CD8-positive, alpha-beta memory T cell (primary cell): ENCODE results near the gene B4GAT1. TPM values are rescaled to one million over a fixed set of nuclear protein-coding genes. Genes with fewer than 3 reads are reported as not detected.
A peak's percentile ranks its signal among the peaks of the same experiment; 100 is the strongest.

Experiments
- CTCF ChIA-PET: fragments of 350-600 bp; sonication (Branson Sonifier 250); formaldehyde crosslinking; loops from one replicate; lab custom pipeline; 2021; ENCODE audit warnings: antibody characterized with exemption; lab: Charles Lee
- POLR2A ChIA-PET: fragments of 350-600 bp; sonication (Branson Sonifier 250); formaldehyde crosslinking; loops from one replicate; lab custom pipeline; 2021; ENCODE audit warnings: antibody characterized with exemption; lab: Charles Lee
- DNase-seq, 5 donors: peaks; one replicate each; pipeline versions ENCODE4 v3.0.0 to v3.0.0-alpha.2; 2020 to 2022; ENCODE audit warnings: mixed read lengths in 1 of 5
- H3K27ac ChIP-seq: one replicate; pipeline ENCODE4 v1.7.0; 2013; ENCODE audit warnings: low read depth, mild to moderate bottlenecking, low read length, moderate library complexity
- H3K27me3 ChIP-seq: 2 replicates; pipeline ENCODE4 v1.7.0; 2013; ENCODE audit warnings: low read length, mild to moderate bottlenecking; ENCODE audit not compliant: insufficient read depth, poor library complexity, severe bottlenecking
- H3K36me3 ChIP-seq: 2 replicates; pipeline ENCODE4 v1.7.0; 2013; ENCODE audit warnings: mild to moderate bottlenecking, low read length, moderate library complexity; ENCODE audit not compliant: insufficient read depth
- H3K4me1 ChIP-seq: 2 replicates; pipeline ENCODE4 v1.7.0; 2013; ENCODE audit warnings: mild to moderate bottlenecking, low read length, moderate library complexity; ENCODE audit not compliant: insufficient read depth
- H3K4me3 ChIP-seq: 2 replicates; pipeline ENCODE4 v1.7.0; 2013; ENCODE audit warnings: mild to moderate bottlenecking, low read length
- H3K9me3 ChIP-seq: 2 replicates; pipeline ENCODE4 v1.7.0; 2013; ENCODE audit warnings: mild to moderate bottlenecking, low read length
- H3K27ac Mint-ChIP-seq, 8 donors: one replicate each; pipeline ENCODE4 v1.8.0; 2020 to 2021; ENCODE audit warnings: mixed read lengths in 8 of 8, mild to moderate bottlenecking in 6 of 8, inconsistent platforms in 3 of 8, moderate library complexity in 3 of 8
- H3K27me3 Mint-ChIP-seq, 2 donors: one replicate each; pipeline ENCODE4 v1.8.0; 2020 to 2021; ENCODE audit warnings: mixed read lengths in 2 of 2, mild to moderate bottlenecking in 1 of 2, moderate library complexity in 1 of 2
- H3K36me3 Mint-ChIP-seq, 3 donors: one replicate each; pipeline ENCODE4 v1.8.0; 2020 to 2021; ENCODE audit warnings: mixed read lengths in 3 of 3, inconsistent platforms in 1 of 3, mild to moderate bottlenecking in 1 of 3
- H3K4me1 Mint-ChIP-seq, 3 donors: one replicate each; pipeline ENCODE4 v1.8.0; 2020 to 2021; ENCODE audit warnings: mixed read lengths in 3 of 3, inconsistent platforms in 1 of 3, mild to moderate bottlenecking in 1 of 3
- H3K4me3 Mint-ChIP-seq, 7 donors: one replicate each; pipeline ENCODE4 v1.8.0; 2020 to 2021; ENCODE audit warnings: mixed read lengths in 7 of 7, mild to moderate bottlenecking in 6 of 7, moderate library complexity in 4 of 7, inconsistent platforms in 2 of 7
- H3K9me3 Mint-ChIP-seq, 5 donors: one replicate each; pipeline ENCODE4 v1.8.0; 2020 to 2022; ENCODE audit warnings: mixed read lengths in 5 of 5, mild to moderate bottlenecking in 3 of 5, moderate library complexity in 2 of 5, inconsistent platforms in 1 of 5
- polyA plus RNA-seq: library from polyadenylated mRNA; unstranded; fragments of 300-500 nt; fragmentation: Illumina TruSeq; gene quantifications from one replicate; pipeline ENCODE4 v1.2.3, GENCODE V29; 2021
- total RNA-seq, 2 experiments: library from RNA; stranded (reverse); gene quantifications; one replicate each; pipeline ENCODE4 v1.2.3, GENCODE V29; 2021

The B4GAT1 gene
- total and polyA plus RNA-seq, 3 experiments from 2014 or later = 11.1 to 13.3 (median 13.0) TPM

DNA sequence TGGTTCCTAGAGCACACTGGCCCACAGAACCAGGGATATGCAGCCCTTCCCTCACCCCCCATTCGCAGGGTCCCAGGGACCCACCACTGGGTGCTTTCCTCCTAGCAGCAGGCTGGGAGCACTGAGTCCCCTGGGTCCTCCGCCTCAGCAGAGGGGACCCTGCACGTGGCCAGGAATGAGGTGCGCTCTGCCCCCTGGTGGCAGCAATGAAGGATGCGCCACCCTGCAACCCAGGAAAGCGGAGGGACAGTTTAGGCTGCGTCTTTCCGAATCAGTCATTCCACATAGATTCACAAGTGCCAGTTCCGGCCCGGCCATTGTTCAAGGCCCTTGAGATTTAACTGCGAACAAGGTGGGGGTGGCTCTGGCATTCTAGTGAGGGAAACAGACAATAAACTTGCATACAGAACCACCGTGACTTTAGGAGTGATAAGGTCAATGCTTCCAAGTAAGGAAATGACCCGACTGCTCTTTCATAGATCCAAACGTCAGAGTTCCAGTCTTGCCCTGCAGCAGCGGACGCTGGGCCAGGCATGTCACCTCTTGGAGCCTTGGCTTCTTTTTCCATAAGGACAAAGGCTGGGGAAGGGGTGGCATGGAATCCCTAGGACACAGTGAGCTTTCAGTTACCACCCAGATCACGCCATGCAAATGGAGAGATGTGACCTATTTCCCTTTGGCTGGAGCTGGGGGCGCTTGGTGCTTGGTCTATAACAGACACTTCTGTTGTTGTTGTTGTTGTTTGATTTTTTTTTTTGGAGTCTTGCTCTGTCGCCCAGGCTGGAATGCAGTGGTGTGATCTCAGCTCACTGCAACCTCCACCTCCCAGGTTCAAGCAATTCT, 18.9 kb downstream of the B4GAT1 start:
- peaks cover 0 to 7% (median 0%) of the 10 kb centered on the region in 3 donors for H3K36me3 Mint-ChIP-seq
- POLR2A ChIA-PET = interaction anchor here (1.6 kb wide), 1 partner anchor 16 kb away, joined by 6 read pairs; no protein-coding TSS in a partner anchor
- H3K4me3 Mint-ChIP-seq = peak overlapping the region; percentile 15 to 70 (median 57)
- peak; percentile 70 to 85 (median 79) for DNase-seq
- no peaks in the 10 kb centered on the region for H3K9me3 Mint-ChIP-seq
- Histone ChIP-seq H3K4me1 (peaks cover 40% of the 10 kb centered on the region), H3K36me3 (no peaks in the 10 kb centered on the region), H3K9me3 (no peaks in the 10 kb centered on the region), H3K4me3 (peak overlapping the region; percentile 38), H3K27me3 (no peaks in the 10 kb centered on the region), H3K27ac (peak overlapping the region; percentile 22)
- H3K4me1 Mint-ChIP-seq = peaks cover 35 to 51% (median 37%) of the 10 kb centered on the region in 3 donors
- H3K27me3 Mint-ChIP-seq = peaks cover 0 to 3% of the 10 kb centered on the region in 2 donors
- CTCF ChIA-PET = interaction anchor here (0.7 to 2.5 kb wide), 7 partner anchors 11 to 61 kb away, joined by 3 to 46 read pairs (median 6); partner anchors contain the start of genes BRMS1 and CD248
- peak overlapping the region; percentile 79 to 94 (median 92) for H3K27ac Mint-ChIP-seq

DNA sequence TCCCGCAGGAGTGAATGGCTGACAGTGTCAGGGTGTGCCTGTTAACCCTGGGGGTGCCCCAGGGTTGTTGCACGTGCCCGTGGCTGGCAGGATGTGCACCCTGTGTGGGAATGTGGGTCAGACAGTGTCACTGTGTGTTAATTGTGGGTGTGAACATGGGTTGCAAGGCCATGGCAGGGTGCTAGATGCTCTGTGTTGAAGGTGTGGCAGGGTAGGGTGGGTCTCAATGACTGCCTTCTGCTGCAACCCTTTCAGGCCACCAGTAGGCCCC, 19.5 kb downstream of the B4GAT1 start:
- Histone ChIP-seq H3K27ac (peak overlapping the region; percentile 22), H3K9me3 (no peaks in the 10 kb centered on the region), H3K4me3 (peak overlapping the region; percentile 2), H3K27me3 (no peaks in the 10 kb centered on the region), H3K36me3 (no peaks in the 10 kb centered on the region), H3K4me1 (peaks cover 40% of the 10 kb centered on the region)
- CTCF ChIA-PET = no interaction called here
- Mint-ChIP-seq H3K9me3 (no peaks in the 10 kb centered on the region), H3K27me3 (peaks cover 0 to 3% of the 10 kb centered on the region in 2 donors), H3K4me3 (peak overlapping the region in 6 of 7 donors; percentile 35 to 70 (median 58)), H3K27ac (peak overlapping the region; percentile 79 to 94 (median 92)), H3K4me1 (peaks cover 38 to 51% (median 40%) of the 10 kb centered on the region in 3 donors), H3K36me3 (peaks cover 0 to 5% (median 0%) of the 10 kb centered on the region in 3 donors)
- peak in 4 of 5 donors; percentile 50 to 83 (median 68) for DNase-seq
- POLR2A ChIA-PET = no interaction called here

GRCh38 chr11:66327171-66328030, 20.0 kb downstream of the B4GAT1 start:
- Histone ChIP-seq H3K4me3 (peak overlapping the region; percentile 2), H3K4me1 (peaks cover 40% of the 10 kb centered on the region), H3K27me3 (no peaks in the 10 kb centered on the region), H3K9me3 (no peaks in the 10 kb centered on the region), H3K36me3 (no peaks in the 10 kb centered on the region), H3K27ac (no peak overlapping the region)
- ChIA-PET POLR2A (interaction anchor here (0.5 to 1.8 kb wide), 5 partner anchors 10 to 929 kb away, joined by 3 to 10 read pairs (median 6); partner anchors contain the start of gene CD248), CTCF (interaction anchor here (1.1 to 4.0 kb wide), 3 partner anchors 10 to 58 kb away, joined by 3 to 47 read pairs (median 8); partner anchors contain the start of gene CD248)
- Mint-ChIP-seq H3K4me1 (peaks cover 40 to 52% (median 40%) of the 10 kb centered on the region in 3 donors), H3K9me3 (no peaks in the 10 kb centered on the region), H3K4me3 (peak overlapping the region; percentile 6 to 70 (median 35)), H3K27me3 (peaks cover 0 to 3% of the 10 kb centered on the region in 2 donors), H3K27ac (peak overlapping the region; percentile 79 to 94 (median 92)), H3K36me3 (no peaks in the 10 kb centered on the region)
- no peak for DNase-seq

DNA sequence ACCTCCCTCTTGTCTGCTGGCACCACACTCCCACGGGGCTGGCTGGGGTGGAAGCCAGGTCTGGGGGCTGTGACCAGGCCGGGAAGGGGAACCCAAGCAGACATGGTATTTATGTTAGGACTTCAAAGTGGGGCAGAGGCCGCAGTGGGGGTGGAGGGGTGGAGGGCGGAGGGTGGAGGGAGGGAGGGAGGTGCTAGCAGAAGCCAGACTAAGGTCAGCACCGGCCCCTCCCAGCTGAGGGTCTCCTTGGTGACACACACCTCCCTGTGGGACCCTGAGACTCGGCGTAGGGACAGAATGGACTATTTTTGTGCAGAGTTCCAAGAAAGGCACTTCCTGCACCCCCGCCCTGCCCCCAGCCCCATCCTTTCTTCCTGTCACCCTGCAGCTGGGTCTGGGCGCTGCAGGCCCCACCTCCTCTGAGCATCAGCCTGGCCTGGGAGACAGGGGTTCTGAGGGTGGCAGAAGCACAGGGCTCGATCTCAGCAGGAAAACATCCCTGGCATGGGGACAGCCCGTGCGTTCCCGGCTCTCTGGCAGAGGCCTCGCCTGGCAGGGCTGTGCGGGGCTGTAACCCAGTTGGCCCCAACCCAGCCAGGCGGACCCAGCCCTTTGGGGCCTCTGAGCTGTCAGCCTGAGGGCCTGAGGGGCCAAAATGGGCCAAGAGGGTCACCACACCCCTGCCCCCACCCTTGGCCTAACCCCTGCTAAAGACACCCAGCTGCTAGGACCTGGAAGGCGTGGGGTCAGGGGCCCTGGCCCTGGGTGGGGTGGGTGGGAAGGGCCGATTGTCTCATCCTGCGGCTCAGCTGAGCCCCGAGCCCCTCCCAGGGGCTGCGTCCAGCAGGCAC, 20.9 kb downstream of the B4GAT1 start:
- peak overlapping the region; percentile 68 to 96 (median 84) for H3K27ac Mint-ChIP-seq
- H3K9me3 ChIP-seq = no peaks in the 10 kb centered on the region
- peaks cover 0 to 3% of the 10 kb centered on the region in 2 donors for H3K27me3 Mint-ChIP-seq
- POLR2A ChIA-PET = interaction anchor here (0.5 to 1.8 kb wide), 6 partner anchors 9 to 930 kb away, joined by 3 to 10 read pairs (median 5); partner anchors contain the start of gene CD248
- peak in 1 of 5 donors; percentile 57 for DNase-seq
- H3K36me3 ChIP-seq = no peaks in the 10 kb centered on the region
- peaks cover 44% of the 10 kb centered on the region for H3K4me1 ChIP-seq
- H3K4me3 ChIP-seq = no peak overlapping the region
- no peaks in the 10 kb centered on the region for H3K36me3 Mint-ChIP-seq
- no peak overlapping the region for H3K27ac ChIP-seq
- CTCF ChIA-PET = interaction anchor here (1.1 to 4.0 kb wide), 3 partner anchors 9 to 59 kb away, joined by 3 to 47 read pairs (median 8); partner anchors contain the start of gene CD248
- no peaks in the 10 kb centered on the region for H3K27me3 ChIP-seq
- peak overlapping the region in 3 of 7 donors; percentile 52 to 65 (median 65) for H3K4me3 Mint-ChIP-seq
- peaks cover 42 to 55% (median 42%) of the 10 kb centered on the region in 3 donors for H3K4me1 Mint-ChIP-seq
- no peaks in the 10 kb centered on the region for H3K9me3 Mint-ChIP-seq

DNA sequence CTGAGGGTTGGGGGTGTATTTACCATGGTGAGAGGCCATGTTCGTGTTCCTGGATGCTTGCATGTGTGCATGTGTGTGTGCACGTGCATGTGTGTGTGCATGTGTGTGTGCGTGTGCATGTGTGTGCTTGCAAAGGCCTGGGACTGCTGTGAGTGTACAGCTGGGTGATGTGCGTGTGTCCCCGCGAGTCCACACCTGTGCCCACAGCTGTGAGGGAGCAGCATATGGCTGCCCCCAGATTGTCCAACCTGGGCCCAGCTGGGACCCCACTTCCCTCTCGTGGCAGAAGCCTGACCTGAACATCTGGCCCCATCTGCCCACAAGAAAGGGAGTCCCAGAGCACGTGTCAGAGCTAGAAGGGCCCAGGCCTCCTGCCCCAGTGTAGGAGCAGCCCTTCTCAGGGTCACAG, 22.2 kb downstream of the B4GAT1 start:
- Mint-ChIP-seq H3K4me1 (peaks cover 42 to 56% (median 43%) of the 10 kb centered on the region in 3 donors), H3K27ac (peak overlapping the region in 7 of 8 donors; percentile 34 to 96 (median 76)), H3K36me3 (no peaks in the 10 kb centered on the region), H3K27me3 (peaks cover 0 to 3% of the 10 kb centered on the region in 2 donors), H3K4me3 (peak overlapping the region in 1 of 7 donors; percentile 13), H3K9me3 (peaks cover 0 to 1% (median 0%) of the 10 kb centered on the region in 5 donors)
- Histone ChIP-seq H3K4me3 (no peak overlapping the region), H3K27ac (no peak overlapping the region), H3K36me3 (no peaks in the 10 kb centered on the region), H3K4me1 (peaks cover 46% of the 10 kb centered on the region), H3K9me3 (no peaks in the 10 kb centered on the region), H3K27me3 (no peaks in the 10 kb centered on the region)
- ChIA-PET CTCF (interaction anchor here (1.1 to 4.0 kb wide), 2 partner anchors 13 to 16 kb away, joined by 3 to 47 read pairs; no protein-coding TSS in a partner anchor), POLR2A (no interaction called here)
- no peak for DNase-seq

DNA sequence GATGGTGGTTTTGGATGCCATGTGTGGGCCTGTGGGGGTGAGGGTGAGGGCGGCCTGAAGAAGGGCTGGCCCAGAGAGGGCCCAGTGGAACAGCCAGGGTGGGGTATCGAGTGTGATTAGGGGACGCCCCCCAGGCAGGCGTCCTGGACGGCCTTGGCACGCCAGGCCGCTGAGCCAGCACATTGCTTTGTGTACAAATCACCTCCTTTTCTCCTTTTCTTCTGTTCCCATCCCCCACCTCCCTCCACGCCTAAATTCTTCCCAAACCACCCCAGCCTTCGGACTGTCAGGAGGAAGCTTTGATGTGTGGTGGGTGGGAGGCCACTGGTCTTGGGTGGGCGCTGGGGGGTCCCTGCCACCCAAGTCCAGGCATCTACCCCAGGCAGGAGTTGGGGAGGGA, 22.8 kb downstream of the B4GAT1 start:
- no peak overlapping the region for H3K4me3 ChIP-seq

More for the DNA sequence above, 22.8 kb downstream of the B4GAT1 start:
- POLR2A ChIA-PET = interaction anchor here (1.0 kb wide), 1 partner anchor 12 kb away, joined by 3 read pairs; no protein-coding TSS in a partner anchor
- Histone ChIP-seq H3K27me3 (no peaks in the 10 kb centered on the region), H3K27ac (no peak overlapping the region), H3K4me1 (peaks cover 46% of the 10 kb centered on the region), H3K9me3 (no peaks in the 10 kb centered on the region), H3K36me3 (no peaks in the 10 kb centered on the region)
- no peak for DNase-seq
- H3K4me1 Mint-ChIP-seq = peaks cover 46 to 62% (median 48%) of the 10 kb centered on the region in 3 donors
- CTCF ChIA-PET = interaction anchor here (1.1 to 4.0 kb wide), 2 partner anchors 13 to 15 kb away, joined by 3 to 47 read pairs; no protein-coding TSS in a partner anchor
- peaks cover 0 to 4% (median 0%) of the 10 kb centered on the region in 5 donors for H3K9me3 Mint-ChIP-seq
- no peaks in the 10 kb centered on the region for H3K36me3 Mint-ChIP-seq
- H3K27ac Mint-ChIP-seq = peak overlapping the region in 5 of 8 donors; percentile 45 to 87 (median 78)
- H3K4me3 Mint-ChIP-seq = peak overlapping the region in 1 of 7 donors; percentile 48
- H3K27me3 Mint-ChIP-seq = peaks cover 0 to 3% of the 10 kb centered on the region in 2 donors
